ENCODE results near the gene NRARP.

DNA sequence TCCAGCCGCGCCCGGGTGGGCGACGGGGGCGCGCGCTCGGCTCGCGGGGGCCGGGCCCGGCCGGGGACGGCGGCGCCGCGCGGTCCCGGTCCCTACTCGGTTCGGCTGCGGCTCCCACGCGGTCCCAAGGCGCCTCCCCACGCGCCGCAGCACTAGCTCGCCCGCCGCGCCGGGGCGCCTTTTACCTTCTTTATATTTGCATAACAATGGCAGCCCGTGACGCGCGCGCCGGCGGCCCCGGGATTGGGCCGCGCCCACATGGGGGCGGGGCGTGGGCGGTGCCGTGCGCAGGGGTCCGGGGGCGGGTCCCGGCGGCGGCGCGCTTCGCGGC is at the start of gene NRARP:
- TF ChIP-seq SUPT20H (IDR thresholded peaks at IDR 0.05; ENCODE audit: borderline replicate concordance, control insufficient read depth, low read depth, low read length) (no peak), NFYA (IDR thresholded peaks at IDR 0.05; ENCODE audit: borderline replicate concordance, low read depth, low read length) (no peak), POLR2A (IDR thresholded peaks at IDR 0.05; ENCODE audit: low read depth, low read length) (peak; percentile 89), TCF7 (IDR thresholded peaks at IDR 0.05; ENCODE audit: borderline replicate concordance) (no peak), FOXM1 (IDR thresholded peaks at IDR 0.05; ENCODE audit: low read depth, low read length) (no peak), TARDBP (IDR thresholded peaks at IDR 0.05; ENCODE audit: borderline replicate concordance) (no peak)
- TF ChIP-seq, protein P1, sequence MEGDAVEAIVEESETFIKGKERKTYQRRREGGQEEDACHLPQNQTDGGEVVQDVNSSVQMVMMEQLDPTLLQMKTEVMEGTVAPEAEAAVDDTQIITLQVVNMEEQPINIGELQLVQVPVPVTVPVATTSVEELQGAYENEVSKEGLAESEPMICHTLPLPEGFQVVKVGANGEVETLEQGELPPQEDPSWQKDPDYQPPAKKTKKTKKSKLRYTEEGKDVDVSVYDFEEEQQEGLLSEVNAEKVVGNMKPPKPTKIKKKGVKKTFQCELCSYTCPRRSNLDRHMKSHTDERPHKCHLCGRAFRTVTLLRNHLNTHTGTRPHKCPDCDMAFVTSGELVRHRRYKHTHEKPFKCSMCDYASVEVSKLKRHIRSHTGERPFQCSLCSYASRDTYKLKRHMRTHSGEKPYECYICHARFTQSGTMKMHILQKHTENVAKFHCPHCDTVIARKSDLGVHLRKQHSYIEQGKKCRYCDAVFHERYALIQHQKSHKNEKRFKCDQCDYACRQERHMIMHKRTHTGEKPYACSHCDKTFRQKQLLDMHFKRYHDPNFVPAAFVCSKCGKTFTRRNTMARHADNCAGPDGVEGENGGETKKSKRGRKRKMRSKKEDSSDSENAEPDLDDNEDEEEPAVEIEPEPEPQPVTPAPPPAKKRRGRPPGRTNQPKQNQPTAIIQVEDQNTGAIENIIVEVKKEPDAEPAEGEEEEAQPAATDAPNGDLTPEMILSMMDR (IDR thresholded peaks at IDR 0.05 in 2 of 3, conservative IDR thresholded peaks at IDR 0.05 in 1 of 3; ENCODE audit: control insufficient read depth in 2 of 3, extremely low read depth in 1 of 3, insufficient read depth in 1 of 3, low read depth in 3 of 3, low read length in 3 of 3) = peak in 1 of 3 experiments; percentile 24; a peak in 1 of 6 replicates
- TF ChIP-seq, protein P2, sequence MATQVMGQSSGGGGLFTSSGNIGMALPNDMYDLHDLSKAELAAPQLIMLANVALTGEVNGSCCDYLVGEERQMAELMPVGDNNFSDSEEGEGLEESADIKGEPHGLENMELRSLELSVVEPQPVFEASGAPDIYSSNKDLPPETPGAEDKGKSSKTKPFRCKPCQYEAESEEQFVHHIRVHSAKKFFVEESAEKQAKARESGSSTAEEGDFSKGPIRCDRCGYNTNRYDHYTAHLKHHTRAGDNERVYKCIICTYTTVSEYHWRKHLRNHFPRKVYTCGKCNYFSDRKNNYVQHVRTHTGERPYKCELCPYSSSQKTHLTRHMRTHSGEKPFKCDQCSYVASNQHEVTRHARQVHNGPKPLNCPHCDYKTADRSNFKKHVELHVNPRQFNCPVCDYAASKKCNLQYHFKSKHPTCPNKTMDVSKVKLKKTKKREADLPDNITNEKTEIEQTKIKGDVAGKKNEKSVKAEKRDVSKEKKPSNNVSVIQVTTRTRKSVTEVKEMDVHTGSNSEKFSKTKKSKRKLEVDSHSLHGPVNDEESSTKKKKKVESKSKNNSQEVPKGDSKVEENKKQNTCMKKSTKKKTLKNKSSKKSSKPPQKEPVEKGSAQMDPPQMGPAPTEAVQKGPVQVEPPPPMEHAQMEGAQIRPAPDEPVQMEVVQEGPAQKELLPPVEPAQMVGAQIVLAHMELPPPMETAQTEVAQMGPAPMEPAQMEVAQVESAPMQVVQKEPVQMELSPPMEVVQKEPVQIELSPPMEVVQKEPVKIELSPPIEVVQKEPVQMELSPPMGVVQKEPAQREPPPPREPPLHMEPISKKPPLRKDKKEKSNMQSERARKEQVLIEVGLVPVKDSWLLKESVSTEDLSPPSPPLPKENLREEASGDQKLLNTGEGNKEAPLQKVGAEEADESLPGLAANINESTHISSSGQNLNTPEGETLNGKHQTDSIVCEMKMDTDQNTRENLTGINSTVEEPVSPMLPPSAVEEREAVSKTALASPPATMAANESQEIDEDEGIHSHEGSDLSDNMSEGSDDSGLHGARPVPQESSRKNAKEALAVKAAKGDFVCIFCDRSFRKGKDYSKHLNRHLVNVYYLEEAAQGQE (IDR thresholded peaks at IDR 0.05; ENCODE audit: low read depth, low read length) = no peak
- TF ChIP-seq, protein P3, sequence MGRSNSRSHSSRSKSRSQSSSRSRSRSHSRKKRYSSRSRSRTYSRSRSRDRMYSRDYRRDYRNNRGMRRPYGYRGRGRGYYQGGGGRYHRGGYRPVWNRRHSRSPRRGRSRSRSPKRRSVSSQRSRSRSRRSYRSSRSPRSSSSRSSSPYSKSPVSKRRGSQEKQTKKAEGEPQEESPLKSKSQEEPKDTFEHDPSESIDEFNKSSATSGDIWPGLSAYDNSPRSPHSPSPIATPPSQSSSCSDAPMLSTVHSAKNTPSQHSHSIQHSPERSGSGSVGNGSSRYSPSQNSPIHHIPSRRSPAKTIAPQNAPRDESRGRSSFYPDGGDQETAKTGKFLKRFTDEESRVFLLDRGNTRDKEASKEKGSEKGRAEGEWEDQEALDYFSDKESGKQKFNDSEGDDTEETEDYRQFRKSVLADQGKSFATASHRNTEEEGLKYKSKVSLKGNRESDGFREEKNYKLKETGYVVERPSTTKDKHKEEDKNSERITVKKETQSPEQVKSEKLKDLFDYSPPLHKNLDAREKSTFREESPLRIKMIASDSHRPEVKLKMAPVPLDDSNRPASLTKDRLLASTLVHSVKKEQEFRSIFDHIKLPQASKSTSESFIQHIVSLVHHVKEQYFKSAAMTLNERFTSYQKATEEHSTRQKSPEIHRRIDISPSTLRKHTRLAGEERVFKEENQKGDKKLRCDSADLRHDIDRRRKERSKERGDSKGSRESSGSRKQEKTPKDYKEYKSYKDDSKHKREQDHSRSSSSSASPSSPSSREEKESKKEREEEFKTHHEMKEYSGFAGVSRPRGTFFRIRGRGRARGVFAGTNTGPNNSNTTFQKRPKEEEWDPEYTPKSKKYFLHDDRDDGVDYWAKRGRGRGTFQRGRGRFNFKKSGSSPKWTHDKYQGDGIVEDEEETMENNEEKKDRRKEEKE (IDR thresholded peaks at IDR 0.05) = no peak

Data from GM12878 (cell line).